ENCODE data around the gene ARFGAP3. TPM values are rescaled to one million over a fixed set of nuclear protein-coding genes. Genes with fewer than 3 reads are reported as not detected.

ARFGAP3 gene
- total RNA-seq, 2 donors from 2014 or later: 20.5 to 36.9 TPM

DNA sequence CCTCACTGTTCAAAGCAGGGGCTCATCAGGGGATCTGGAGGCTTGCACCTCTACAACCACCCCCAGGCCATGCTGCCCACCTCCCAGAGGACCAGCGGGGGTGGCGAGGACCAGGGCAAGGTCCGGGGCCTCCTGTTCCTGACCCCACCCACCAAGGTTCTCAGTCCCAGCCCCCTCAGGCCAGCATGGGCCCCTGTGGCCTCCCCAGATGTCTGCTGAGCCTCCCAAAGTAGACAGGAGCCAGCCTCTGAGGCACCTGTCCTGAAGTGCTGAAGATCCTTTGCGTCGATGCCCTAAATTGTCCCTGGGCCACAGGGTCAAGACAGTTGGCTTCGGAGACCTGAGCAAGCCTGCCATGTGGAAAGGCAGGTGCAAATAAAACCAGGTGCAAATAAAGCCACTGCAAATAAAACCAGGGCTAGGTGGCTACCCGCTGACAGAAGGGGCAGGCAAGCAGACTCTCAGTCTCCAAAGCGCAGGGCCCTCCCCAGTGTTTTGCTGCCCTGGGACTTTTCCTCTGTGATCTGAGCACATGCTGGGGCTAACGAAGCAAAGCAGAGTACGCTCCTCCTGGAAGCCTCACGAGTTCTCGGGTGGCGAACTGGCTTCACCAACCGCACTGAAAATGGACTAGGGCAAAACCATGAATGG, 22.4 kb upstream of the ARFGAP3 start:
- no peaks in the 10 kb centered on the region for H3K4me1 Mint-ChIP-seq
- H3K36me3 ChIP-seq (ENCODE audit: control insufficient read depth, insufficient read depth, low read length): peaks cover 88% of the 10 kb centered on the region
- H3K9ac ChIP-seq (ENCODE audit: extremely low read depth, low read length, poor library complexity, severe bottlenecking): no peak overlapping the region
- H3K4me3 ChIP-seq (ENCODE audit: low read length): no peak overlapping the region
- H3K27me3 ChIP-seq (ENCODE audit: control insufficient read depth, insufficient read depth, low read length, poor library complexity, severe bottlenecking): no peaks in the 10 kb centered on the region
- no peak overlapping the region for H3K27ac ChIP-seq (ENCODE audit: low read depth, low read length)
- TF ChIP-seq, protein P1, sequence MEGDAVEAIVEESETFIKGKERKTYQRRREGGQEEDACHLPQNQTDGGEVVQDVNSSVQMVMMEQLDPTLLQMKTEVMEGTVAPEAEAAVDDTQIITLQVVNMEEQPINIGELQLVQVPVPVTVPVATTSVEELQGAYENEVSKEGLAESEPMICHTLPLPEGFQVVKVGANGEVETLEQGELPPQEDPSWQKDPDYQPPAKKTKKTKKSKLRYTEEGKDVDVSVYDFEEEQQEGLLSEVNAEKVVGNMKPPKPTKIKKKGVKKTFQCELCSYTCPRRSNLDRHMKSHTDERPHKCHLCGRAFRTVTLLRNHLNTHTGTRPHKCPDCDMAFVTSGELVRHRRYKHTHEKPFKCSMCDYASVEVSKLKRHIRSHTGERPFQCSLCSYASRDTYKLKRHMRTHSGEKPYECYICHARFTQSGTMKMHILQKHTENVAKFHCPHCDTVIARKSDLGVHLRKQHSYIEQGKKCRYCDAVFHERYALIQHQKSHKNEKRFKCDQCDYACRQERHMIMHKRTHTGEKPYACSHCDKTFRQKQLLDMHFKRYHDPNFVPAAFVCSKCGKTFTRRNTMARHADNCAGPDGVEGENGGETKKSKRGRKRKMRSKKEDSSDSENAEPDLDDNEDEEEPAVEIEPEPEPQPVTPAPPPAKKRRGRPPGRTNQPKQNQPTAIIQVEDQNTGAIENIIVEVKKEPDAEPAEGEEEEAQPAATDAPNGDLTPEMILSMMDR (conservative IDR thresholded peaks at IDR 0.05): no peak
- DNase-seq: no peak
- no peaks in the 10 kb centered on the region for H3K9me3 Mint-ChIP-seq
- H3K36me3 Mint-ChIP-seq (ENCODE audit: low read depth): peaks cover 56% of the 10 kb centered on the region
- WGBS, 2 experiments (ENCODE audit: insufficient coverage in 1 of 2, insufficient read length in 1 of 2): 92 to 94% methylated on average over 9 to 14 of the region's 14 CpGs
- no peaks in the 10 kb centered on the region for H3K27me3 Mint-ChIP-seq (ENCODE audit: insufficient read depth)
- peak overlapping the region; percentile 81 for H3K27ac Mint-ChIP-seq
- H3K9me3 ChIP-seq (ENCODE audit: control insufficient read depth, low read length): no peaks in the 10 kb centered on the region
- H3K4me1 ChIP-seq (ENCODE audit: control insufficient read depth, insufficient read depth, low read length): no peaks in the 10 kb centered on the region
- no peak overlapping the region for H3K4me3 Mint-ChIP-seq

DNA sequence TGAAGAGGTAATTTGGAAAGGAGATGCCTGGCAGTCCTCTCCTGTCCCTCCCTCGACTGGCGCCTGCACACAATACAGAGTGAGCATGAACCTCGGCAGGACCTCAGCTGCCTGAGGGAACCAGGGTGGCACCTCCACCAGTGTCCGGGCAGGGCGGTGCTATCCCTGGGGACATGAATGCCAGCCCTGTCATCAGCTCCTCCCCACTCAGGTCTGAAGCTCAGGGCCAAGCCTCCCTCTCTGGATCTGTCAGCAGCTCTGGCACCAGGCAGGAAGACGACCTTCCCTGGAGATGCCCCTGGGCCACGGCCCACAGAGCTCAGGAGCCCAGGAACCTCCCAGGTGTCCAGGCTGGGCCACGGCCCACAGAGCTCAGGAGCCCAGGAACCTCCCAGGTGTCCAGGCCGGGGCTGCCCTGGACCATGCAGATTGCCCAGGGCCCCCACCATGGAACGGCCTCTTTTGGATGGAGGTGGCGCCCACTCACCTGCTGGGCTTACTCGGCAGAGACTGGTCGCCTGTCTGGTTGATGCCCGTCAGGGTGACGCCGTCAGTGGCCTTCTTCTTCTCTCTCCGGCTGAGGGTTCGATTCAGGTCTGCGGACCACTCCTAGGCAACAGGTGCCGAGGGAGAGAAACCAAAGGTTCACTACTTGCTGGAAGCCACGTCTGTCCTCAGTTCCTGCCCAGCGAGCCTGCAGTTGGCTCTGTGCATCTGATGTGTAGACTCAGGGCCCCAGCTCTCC, 21.7 kb upstream of the ARFGAP3 start:
- TF ChIP-seq, protein P1 (conservative IDR thresholded peaks at IDR 0.05): no peak
- Mint-ChIP-seq H3K4me3 (no peak overlapping the region), H3K27me3 (ENCODE audit: insufficient read depth) (no peaks in the 10 kb centered on the region), H3K36me3 (ENCODE audit: low read depth) (peaks cover 55% of the 10 kb centered on the region), H3K4me1 (no peaks in the 10 kb centered on the region), H3K27ac (no peak overlapping the region), H3K9me3 (no peaks in the 10 kb centered on the region)
- no peak for DNase-seq
- H3K9ac ChIP-seq (ENCODE audit: extremely low read depth, low read length, poor library complexity, severe bottlenecking): no peak overlapping the region
- H3K36me3 ChIP-seq (ENCODE audit: control insufficient read depth, insufficient read depth, low read length): peaks cover 86% of the 10 kb centered on the region
- 89 to 91% methylated on average over 15 to 22 of the region's 22 CpGs for WGBS, 2 experiments (ENCODE audit: insufficient coverage in 1 of 2, insufficient read length in 1 of 2)
- H3K27me3 ChIP-seq (ENCODE audit: control insufficient read depth, insufficient read depth, low read length, poor library complexity, severe bottlenecking): no peaks in the 10 kb centered on the region
- no peak overlapping the region for H3K4me3 ChIP-seq (ENCODE audit: low read length)
- no peaks in the 10 kb centered on the region for H3K9me3 ChIP-seq (ENCODE audit: control insufficient read depth, low read length)
- no peaks in the 10 kb centered on the region for H3K4me1 ChIP-seq (ENCODE audit: control insufficient read depth, insufficient read depth, low read length)
- no peak overlapping the region for H3K27ac ChIP-seq (ENCODE audit: low read depth, low read length)

DNA sequence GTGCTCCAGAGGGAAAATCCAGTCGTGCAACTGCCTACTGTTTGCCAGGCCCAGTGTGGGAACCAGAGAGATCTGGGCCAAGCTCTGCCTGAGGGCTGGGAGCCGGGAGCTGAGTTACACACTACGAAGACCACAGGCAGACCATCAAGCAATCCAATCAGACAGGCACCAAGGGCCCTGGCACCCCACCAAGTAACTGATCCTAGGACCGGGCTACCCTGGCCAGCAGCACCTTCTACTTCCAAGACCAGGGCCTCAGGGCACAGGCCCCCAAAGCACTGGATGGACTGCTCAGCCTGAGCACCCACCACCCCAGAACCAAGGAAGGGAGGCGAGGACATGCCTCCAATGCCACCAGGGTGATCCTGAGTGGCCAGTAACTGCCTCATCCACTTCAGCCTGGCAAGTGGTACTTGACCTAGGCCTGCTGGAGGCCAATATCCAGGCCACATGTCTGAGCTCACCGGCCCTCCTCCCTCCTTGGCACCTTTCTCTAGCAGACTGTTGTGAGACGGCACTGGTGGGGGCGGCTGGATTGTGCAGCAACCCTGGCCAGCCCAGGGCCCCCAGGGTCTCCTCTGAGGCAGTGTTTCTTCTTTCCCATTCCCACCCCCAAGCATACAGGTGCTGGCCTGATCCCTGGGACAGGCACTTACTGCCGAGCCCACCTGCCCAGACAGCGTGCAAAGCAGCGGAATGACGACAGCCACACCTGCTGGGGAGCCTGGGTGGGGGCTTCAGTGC, 20.7 kb upstream of the ARFGAP3 start:
- Histone ChIP-seq H3K4me3 (ENCODE audit: low read length) (no peak overlapping the region), H3K9me3 (ENCODE audit: control insufficient read depth, low read length) (no peaks in the 10 kb centered on the region), H3K4me1 (ENCODE audit: control insufficient read depth, insufficient read depth, low read length) (no peaks in the 10 kb centered on the region), H3K27me3 (ENCODE audit: control insufficient read depth, insufficient read depth, low read length, poor library complexity, severe bottlenecking) (no peaks in the 10 kb centered on the region), H3K9ac (ENCODE audit: extremely low read depth, low read length, poor library complexity, severe bottlenecking) (no peak overlapping the region), H3K36me3 (ENCODE audit: control insufficient read depth, insufficient read depth, low read length) (peaks cover 79% of the 10 kb centered on the region), H3K27ac (ENCODE audit: low read depth, low read length) (no peak overlapping the region)
- no peaks in the 10 kb centered on the region for H3K4me1 Mint-ChIP-seq
- H3K4me3 Mint-ChIP-seq: no peak overlapping the region
- no peak overlapping the region for H3K27ac Mint-ChIP-seq
- no peaks in the 10 kb centered on the region for H3K9me3 Mint-ChIP-seq
- no peaks in the 10 kb centered on the region for H3K27me3 Mint-ChIP-seq (ENCODE audit: insufficient read depth)
- TF ChIP-seq, protein P1 (conservative IDR thresholded peaks at IDR 0.05): no peak
- peaks cover 54% of the 10 kb centered on the region for H3K36me3 Mint-ChIP-seq (ENCODE audit: low read depth)
- WGBS, 2 experiments (ENCODE audit: insufficient coverage in 1 of 2, insufficient read length in 1 of 2): 85 to 91% methylated on average over 6 to 12 of the region's 12 CpGs
- no peak for DNase-seq

Measured in endodermal cell (in vitro differentiated cells).